Loucy (cell line): ENCODE data around the gene RPL37A.

Experiments
- H2AFZ ChIP-seq: fragments of 200-600 bp; sonication (generic); 2 replicates; pipeline ENCODE4 v1.6.0; 2016; ENCODE audit warnings: antibody characterized with exemption, mild to moderate bottlenecking, low read length, moderate library complexity
- H3F3A ChIP-seq: fragments of 200-600 bp; 2 replicates; pipeline ENCODE4 v1.6.0; 2016; ENCODE audit warnings: antibody characterized with exemption, low read depth, mild to moderate bottlenecking
- H3K27me3 ChIP-seq: fragments of 200-600 bp; sonication (generic); 2 replicates; pipeline ENCODE4 v1.6.1; 2014; ENCODE audit warnings: low read length, mild to moderate bottlenecking; ENCODE audit not compliant: insufficient read depth, poor library complexity, severe bottlenecking
- H3K36me3 ChIP-seq: fragments of 200-600 bp; sonication (generic); 2 replicates; pipeline ENCODE4 v1.6.1; 2016; ENCODE audit warnings: low read length; ENCODE audit not compliant: insufficient read depth
- H3K4me1 ChIP-seq: fragments of 200-600 bp; sonication (generic); 2 replicates; pipeline ENCODE4 v1.5.1; 2014; ENCODE audit warnings: low read length, mild to moderate bottlenecking; ENCODE audit not compliant: insufficient read depth, poor library complexity, severe bottlenecking
- H3K4me2 ChIP-seq: fragments of 200-600 bp; sonication (generic); 2 replicates; pipeline ENCODE4 v1.6.0; 2014; ENCODE audit warnings: antibody characterized with exemption, low read length, low read depth, mild to moderate bottlenecking; ENCODE audit not compliant: poor library complexity, severe bottlenecking
- H3K4me3 ChIP-seq: fragments of 200-600 bp; sonication (generic); 2 replicates; pipeline ENCODE4 v1.5.1; 2014; ENCODE audit warnings: low read length, mild to moderate bottlenecking, mixed read lengths; ENCODE audit not compliant: poor library complexity, severe bottlenecking
- H3K79me2 ChIP-seq: fragments of 200-600 bp; sonication (generic); 2 replicates; pipeline ENCODE4 v1.6.1; 2014; ENCODE audit warnings: low read length; ENCODE audit not compliant: insufficient read depth
- H3K9ac ChIP-seq: fragments of 200-600 bp; sonication (generic); 2 replicates; pipeline ENCODE4 v1.6.0; 2014; ENCODE audit warnings: mild to moderate bottlenecking, low read depth, low read length, moderate library complexity; ENCODE audit not compliant: poor library complexity, severe bottlenecking
- H3K9me2 ChIP-seq: fragments of 200-600 bp; sonication (generic); replicated peaks from 2 replicates; pipeline ENCODE4 v1.6.1; 2016; ENCODE audit warnings: low read depth, low read length, mixed read lengths
- H3K9me3 ChIP-seq: fragments of 200-600 bp; sonication (generic); 2 replicates; pipeline ENCODE4 v1.6.1; 2014; ENCODE audit warnings: mild to moderate bottlenecking, antibody characterized with exemption, low read length, low read depth; ENCODE audit not compliant: insufficient read depth
- H4K20me1 ChIP-seq: fragments of 200-600 bp; sonication (generic); 2 replicates; pipeline ENCODE4 v1.6.0; 2014; ENCODE audit warnings: antibody characterized with exemption, low read length, mild to moderate bottlenecking; ENCODE audit not compliant: insufficient read depth, poor library complexity, severe bottlenecking
- EZH2phosphoT487 ChIP-seq: fragments of 200-600 bp; IDR thresholded peaks from 2 replicates; pipeline ENCODE4 v1.6.1; 2018; ENCODE audit warnings: antibody characterized with exemption, mild to moderate bottlenecking, moderate library complexity, borderline replicate concordance
- TF ChIP-seq, protein P1 (sequence below): fragments of 200-600 bp; sonication (generic); conservative IDR thresholded peaks from 2 replicates; pipeline ENCODE4 v1.5.1; 2014; ENCODE audit warnings: mild to moderate bottlenecking, antibody characterized with exemption, low read length

Gene RPL37A

DNA sequence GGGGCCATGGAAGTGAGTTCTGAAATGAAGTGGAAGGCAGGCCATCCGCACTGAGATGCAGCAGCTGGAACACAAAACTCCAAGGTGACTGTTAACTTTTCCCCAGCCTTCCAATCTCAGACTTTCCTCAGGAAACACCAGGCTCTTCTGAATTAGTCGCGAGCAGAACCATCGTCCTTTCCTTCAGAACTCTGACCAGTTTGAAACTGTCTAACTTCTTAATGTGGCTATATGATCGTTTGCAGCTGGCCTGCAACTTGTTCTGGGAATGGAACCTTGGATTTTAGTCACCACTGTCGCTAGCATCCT is 620 bp upstream of the RPL37A start:
- Histone ChIP-seq H3K27me3 (peaks cover 12% of the 10 kb centered on the region), H3K9me2 (no peaks in the 10 kb centered on the region), H2AFZ (peak overlapping the region; percentile 75; the same call in 1 of the 2 replicates), H3K4me2 (peak overlapping the region; percentile 97), H3K36me3 (peaks cover 40% of the 10 kb centered on the region), H3K9me3 (no peaks in the 10 kb centered on the region), H3K4me1 (peaks cover 72% of the 10 kb centered on the region), H3K9ac (peak overlapping the region; percentile 99), H4K20me1 (peaks cover 43% of the 10 kb centered on the region), H3K4me3 (peak overlapping the region; percentile 90), H3F3A (no peaks in the 10 kb centered on the region; the same call in 1 of the 2 replicates), H3K79me2 (peaks cover 58% of the 10 kb centered on the region)
- TF ChIP-seq EZH2phosphoT487, result no peak
- TF ChIP-seq, protein P1, sequence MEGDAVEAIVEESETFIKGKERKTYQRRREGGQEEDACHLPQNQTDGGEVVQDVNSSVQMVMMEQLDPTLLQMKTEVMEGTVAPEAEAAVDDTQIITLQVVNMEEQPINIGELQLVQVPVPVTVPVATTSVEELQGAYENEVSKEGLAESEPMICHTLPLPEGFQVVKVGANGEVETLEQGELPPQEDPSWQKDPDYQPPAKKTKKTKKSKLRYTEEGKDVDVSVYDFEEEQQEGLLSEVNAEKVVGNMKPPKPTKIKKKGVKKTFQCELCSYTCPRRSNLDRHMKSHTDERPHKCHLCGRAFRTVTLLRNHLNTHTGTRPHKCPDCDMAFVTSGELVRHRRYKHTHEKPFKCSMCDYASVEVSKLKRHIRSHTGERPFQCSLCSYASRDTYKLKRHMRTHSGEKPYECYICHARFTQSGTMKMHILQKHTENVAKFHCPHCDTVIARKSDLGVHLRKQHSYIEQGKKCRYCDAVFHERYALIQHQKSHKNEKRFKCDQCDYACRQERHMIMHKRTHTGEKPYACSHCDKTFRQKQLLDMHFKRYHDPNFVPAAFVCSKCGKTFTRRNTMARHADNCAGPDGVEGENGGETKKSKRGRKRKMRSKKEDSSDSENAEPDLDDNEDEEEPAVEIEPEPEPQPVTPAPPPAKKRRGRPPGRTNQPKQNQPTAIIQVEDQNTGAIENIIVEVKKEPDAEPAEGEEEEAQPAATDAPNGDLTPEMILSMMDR, result no peak

DNA sequence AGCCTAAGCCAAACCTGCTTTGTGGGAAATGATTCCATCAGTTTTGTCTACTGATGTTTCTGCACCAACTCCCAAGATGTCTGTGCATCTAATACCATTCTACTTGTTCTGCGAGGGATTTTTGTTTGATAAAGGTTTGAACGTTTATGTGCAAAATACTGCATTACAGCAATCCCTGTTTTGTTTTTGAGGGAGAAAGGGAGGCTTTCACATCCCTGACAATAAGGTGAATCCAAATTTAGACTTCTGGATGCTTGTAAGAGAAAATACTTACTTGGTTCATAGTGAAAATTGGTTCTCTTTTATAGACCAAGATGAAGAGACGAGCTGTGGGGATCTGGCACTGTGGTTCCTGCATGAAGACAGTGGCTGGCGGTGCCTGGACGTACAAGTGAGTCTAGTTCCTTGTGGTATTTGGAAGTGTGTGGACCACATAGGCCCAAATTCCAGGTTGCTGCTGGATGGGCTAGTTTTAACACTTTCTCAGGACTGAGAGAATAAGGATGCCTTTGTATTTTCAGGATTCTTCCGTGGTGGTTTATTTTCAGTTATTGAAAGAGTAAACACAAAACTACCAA is 1.1 kb downstream of the RPL37A start:
- H3K27me3 ChIP-seq, result peaks cover 12% of the 10 kb centered on the region
- peak overlapping the region; percentile 90 for H3K4me3 ChIP-seq
- H4K20me1 ChIP-seq, result peaks cover 60% of the 10 kb centered on the region
- peak overlapping the region; percentile 96 for H3K4me2 ChIP-seq
- H3K9me3 ChIP-seq, result no peaks in the 10 kb centered on the region
- peaks cover 57% of the 10 kb centered on the region for H3K36me3 ChIP-seq
- no peak for TF ChIP-seq EZH2phosphoT487
- TF ChIP-seq, protein P1, result no peak
- H3K4me1 ChIP-seq, result peaks cover 75% of the 10 kb centered on the region
- peaks cover 75% of the 10 kb centered on the region for H3K79me2 ChIP-seq
- no peaks in the 10 kb centered on the region for H3K9me2 ChIP-seq
- H3K9ac ChIP-seq, result peak overlapping the region; percentile 99
- no peaks in the 10 kb centered on the region; the same call in 1 of the 2 replicates for H3F3A ChIP-seq
- no peak overlapping the region for H2AFZ ChIP-seq

DNA sequence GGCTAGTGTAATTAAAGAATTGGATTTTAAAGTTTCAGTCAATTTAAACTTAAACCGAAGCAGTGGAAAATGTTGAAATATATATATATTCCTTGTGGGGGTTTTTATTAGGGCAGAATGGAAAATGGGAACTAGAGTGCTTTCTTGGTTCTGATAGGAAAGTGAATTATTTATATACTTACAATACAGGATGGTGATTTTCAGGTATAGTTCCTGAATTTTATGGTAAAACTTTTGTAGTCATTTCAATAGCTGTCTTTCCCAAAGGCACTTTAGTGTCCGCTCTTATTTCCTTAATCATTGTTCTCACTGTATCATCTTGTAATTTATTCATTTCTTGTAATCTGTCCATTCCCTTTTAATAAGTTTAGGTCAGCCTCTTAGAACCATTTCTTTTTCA is 1.9 kb downstream of the RPL37A start:
- H3K9ac ChIP-seq, result peak overlapping the region; percentile 99
- peaks cover 84% of the 10 kb centered on the region for H3K79me2 ChIP-seq
- peaks cover 69% of the 10 kb centered on the region for H3K4me1 ChIP-seq
- peaks cover 58% of the 10 kb centered on the region for H3K36me3 ChIP-seq
- no peaks in the 10 kb centered on the region for H3K9me2 ChIP-seq
- H3F3A ChIP-seq, result no peaks in the 10 kb centered on the region; the same call in 1 of the 2 replicates
- no peaks in the 10 kb centered on the region for H3K9me3 ChIP-seq
- peak overlapping the region; percentile 96 for H3K4me2 ChIP-seq
- peak overlapping the region; percentile 90 for H3K4me3 ChIP-seq
- H2AFZ ChIP-seq, result no peak overlapping the region
- H4K20me1 ChIP-seq, result peaks cover 66% of the 10 kb centered on the region
- no peak for TF ChIP-seq EZH2phosphoT487
- TF ChIP-seq, protein P1, result no peak
- peaks cover 12% of the 10 kb centered on the region for H3K27me3 ChIP-seq
